ENCODE results near the gene SPAG4. TPM values are rescaled to one million over a fixed set of nuclear protein-coding genes. Genes with fewer than 3 reads are reported as not detected.
A peak's percentile ranks its signal among the peaks of the same experiment; 100 is the strongest.

Gene SPAG4, protein sequence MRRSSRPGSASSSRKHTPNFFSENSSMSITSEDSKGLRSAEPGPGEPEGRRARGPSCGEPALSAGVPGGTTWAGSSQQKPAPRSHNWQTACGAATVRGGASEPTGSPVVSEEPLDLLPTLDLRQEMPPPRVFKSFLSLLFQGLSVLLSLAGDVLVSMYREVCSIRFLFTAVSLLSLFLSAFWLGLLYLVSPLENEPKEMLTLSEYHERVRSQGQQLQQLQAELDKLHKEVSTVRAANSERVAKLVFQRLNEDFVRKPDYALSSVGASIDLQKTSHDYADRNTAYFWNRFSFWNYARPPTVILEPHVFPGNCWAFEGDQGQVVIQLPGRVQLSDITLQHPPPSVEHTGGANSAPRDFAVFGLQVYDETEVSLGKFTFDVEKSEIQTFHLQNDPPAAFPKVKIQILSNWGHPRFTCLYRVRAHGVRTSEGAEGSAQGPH
- total RNA-seq = 3.2 and 4.0 TPM in 2 replicates

DNA sequence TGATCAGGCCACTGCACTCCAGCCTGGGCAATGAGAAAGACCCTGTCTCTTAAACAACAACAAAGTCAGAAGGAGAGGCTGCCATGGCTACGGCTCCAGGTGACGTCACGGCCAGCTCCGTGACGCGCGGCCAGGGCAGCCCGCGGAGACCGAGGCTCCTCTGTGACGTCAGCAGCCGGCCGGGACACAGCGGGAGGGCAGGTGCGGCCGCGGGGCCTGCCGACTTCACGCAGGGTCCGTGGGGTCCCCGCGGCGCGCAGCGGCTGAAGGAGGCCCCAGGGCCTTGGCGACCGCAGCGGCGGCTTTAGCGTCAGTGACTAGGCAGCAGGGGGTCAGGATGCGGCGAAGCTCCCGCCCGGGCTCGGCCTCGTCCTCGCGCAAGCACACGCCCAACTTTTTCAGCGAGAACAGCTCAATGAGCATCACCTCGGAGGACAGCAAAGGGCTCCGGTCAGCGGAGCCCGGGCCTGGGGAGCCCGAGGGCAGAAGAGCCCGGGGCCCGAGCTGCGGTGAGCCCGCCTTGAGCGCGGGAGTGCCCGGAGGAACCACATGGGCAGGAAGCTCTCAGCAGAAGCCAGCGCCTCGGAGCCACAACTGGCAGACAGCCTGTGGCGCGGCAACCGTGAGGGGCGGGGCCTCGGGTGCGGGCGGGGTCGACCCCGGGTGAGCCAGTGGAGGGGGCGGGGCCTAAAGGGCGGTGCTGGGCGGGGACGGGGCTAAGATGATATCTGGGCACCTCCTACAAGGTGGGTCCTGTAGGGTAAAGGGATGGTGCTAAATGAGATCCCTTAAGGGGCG is at the start of gene SPAG4:
Gene SPAG4, plus strand, starts transcription at position 163 of the 798 bp plus-strand sequence. Its CDS starts 175 bp downstream, at position 338.
- TF ChIP-seq, protein P1, sequence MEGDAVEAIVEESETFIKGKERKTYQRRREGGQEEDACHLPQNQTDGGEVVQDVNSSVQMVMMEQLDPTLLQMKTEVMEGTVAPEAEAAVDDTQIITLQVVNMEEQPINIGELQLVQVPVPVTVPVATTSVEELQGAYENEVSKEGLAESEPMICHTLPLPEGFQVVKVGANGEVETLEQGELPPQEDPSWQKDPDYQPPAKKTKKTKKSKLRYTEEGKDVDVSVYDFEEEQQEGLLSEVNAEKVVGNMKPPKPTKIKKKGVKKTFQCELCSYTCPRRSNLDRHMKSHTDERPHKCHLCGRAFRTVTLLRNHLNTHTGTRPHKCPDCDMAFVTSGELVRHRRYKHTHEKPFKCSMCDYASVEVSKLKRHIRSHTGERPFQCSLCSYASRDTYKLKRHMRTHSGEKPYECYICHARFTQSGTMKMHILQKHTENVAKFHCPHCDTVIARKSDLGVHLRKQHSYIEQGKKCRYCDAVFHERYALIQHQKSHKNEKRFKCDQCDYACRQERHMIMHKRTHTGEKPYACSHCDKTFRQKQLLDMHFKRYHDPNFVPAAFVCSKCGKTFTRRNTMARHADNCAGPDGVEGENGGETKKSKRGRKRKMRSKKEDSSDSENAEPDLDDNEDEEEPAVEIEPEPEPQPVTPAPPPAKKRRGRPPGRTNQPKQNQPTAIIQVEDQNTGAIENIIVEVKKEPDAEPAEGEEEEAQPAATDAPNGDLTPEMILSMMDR (IDR thresholded peaks at IDR 0.05; ENCODE audit: extremely low read depth, low read depth, low read length) = no peak
- peak within 1 kb of the TSS; percentile 87 for H3K4me2 ChIP-seq (ENCODE audit: insufficient read depth, low read length)
- H3K4me1 ChIP-seq (ENCODE audit: insufficient read depth, low read length) = peaks cover 23% of the 10 kb centered on the region
- H3K4me3 ChIP-seq (ENCODE audit: insufficient read depth, low read length) = peak within 1 kb of the TSS; percentile 72
- no peaks in the 10 kb centered on the region for H3K27me3 ChIP-seq (ENCODE audit: insufficient read depth, low read length)
- H3K79me2 ChIP-seq (ENCODE audit: insufficient read depth, low read length) = no peaks in the 10 kb centered on the region
- H3K36me3 ChIP-seq (ENCODE audit: insufficient read depth, low read length) = no peaks in the 10 kb centered on the region
- peak; percentile 99 for DNase-seq (ENCODE audit: insufficient read length, low spot score, missing footprints)
- H3K27ac ChIP-seq (ENCODE audit: low read depth, low read length) = peak within 1 kb of the TSS; percentile 70
- no peaks in the 10 kb centered on the region for H3K9me3 ChIP-seq (ENCODE audit: low read depth, low read length)
- no peaks in the 10 kb centered on the region for H4K20me1 ChIP-seq (ENCODE audit: insufficient read depth, low read length)
- peak within 1 kb of the TSS; percentile 84 for H2AFZ ChIP-seq (ENCODE audit: low read length)

DNA sequence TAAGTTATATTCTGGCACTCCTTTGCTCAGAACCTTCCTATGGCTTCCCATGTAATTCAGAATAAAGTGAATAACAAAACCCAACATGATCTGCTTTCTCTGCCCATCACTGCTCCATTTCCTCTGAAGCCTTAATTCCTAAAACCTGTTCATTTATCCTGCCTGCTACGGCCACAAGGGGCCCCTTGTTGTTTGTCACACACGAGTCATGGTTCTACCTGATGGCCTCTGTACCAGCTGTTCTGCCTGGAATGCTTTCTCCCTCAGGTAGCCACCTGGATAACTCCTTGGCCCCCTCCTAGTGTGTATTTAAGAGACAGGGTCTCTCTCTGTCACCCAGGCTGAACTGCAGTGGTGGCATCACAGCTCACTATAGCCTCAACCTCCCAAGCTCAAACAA is 47.0 kb upstream of the SPAG4 start:
- Histone ChIP-seq H4K20me1 (ENCODE audit: insufficient read depth, low read length) (no peaks in the 10 kb centered on the region), H3K4me3 (ENCODE audit: insufficient read depth, low read length) (no peak overlapping the region), H2AFZ (ENCODE audit: low read length) (no peak overlapping the region), H3K79me2 (ENCODE audit: insufficient read depth, low read length) (no peaks in the 10 kb centered on the region), H3K9me3 (ENCODE audit: low read depth, low read length) (peaks cover 2% of the 10 kb centered on the region), H3K36me3 (ENCODE audit: insufficient read depth, low read length) (no peaks in the 10 kb centered on the region), H3K4me1 (ENCODE audit: insufficient read depth, low read length) (no peaks in the 10 kb centered on the region), H3K4me2 (ENCODE audit: insufficient read depth, low read length) (no peak overlapping the region), H3K27ac (ENCODE audit: low read depth, low read length) (no peak overlapping the region), H3K27me3 (ENCODE audit: insufficient read depth, low read length) (no peaks in the 10 kb centered on the region)
- no peak for DNase-seq (ENCODE audit: insufficient read length, low spot score, missing footprints)
- TF ChIP-seq, protein P1 (IDR thresholded peaks at IDR 0.05; ENCODE audit: extremely low read depth, low read depth, low read length) = peak; percentile 26

DNA sequence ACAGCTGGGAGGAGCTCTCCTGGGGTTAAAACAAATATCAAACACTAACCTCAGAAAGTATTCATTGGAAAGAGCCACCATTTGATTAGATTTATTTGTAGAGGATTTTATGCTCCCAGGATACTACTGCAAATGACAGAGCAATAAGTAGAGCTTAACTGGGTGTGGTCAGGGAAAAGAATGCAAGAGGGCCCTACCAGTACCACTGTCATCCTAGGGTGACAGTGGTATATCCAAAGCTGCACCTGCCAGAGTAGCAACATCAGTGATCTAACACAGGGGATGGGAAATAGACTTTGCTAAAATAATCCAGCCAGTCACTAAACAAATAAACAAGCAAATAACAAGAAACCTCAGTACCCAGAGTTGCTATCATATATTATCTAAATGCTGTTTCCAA is 44.1 kb upstream of the SPAG4 start:
- no peaks in the 10 kb centered on the region for H3K79me2 ChIP-seq (ENCODE audit: insufficient read depth, low read length)
- DNase-seq (ENCODE audit: insufficient read length, low spot score, missing footprints) = no peak
- no peak overlapping the region for H3K4me3 ChIP-seq (ENCODE audit: insufficient read depth, low read length)
- no peaks in the 10 kb centered on the region for H3K36me3 ChIP-seq (ENCODE audit: insufficient read depth, low read length)
- peaks cover 2% of the 10 kb centered on the region for H3K9me3 ChIP-seq (ENCODE audit: low read depth, low read length)
- no peak overlapping the region for H3K4me2 ChIP-seq (ENCODE audit: insufficient read depth, low read length)
- no peaks in the 10 kb centered on the region for H3K4me1 ChIP-seq (ENCODE audit: insufficient read depth, low read length)
- H3K27me3 ChIP-seq (ENCODE audit: insufficient read depth, low read length) = no peaks in the 10 kb centered on the region
- TF ChIP-seq, protein P1 (IDR thresholded peaks at IDR 0.05; ENCODE audit: extremely low read depth, low read depth, low read length) = no peak
- H4K20me1 ChIP-seq (ENCODE audit: insufficient read depth, low read length) = no peaks in the 10 kb centered on the region
- H3K27ac ChIP-seq (ENCODE audit: low read depth, low read length) = no peak overlapping the region
- H2AFZ ChIP-seq (ENCODE audit: low read length) = no peak overlapping the region

DNA sequence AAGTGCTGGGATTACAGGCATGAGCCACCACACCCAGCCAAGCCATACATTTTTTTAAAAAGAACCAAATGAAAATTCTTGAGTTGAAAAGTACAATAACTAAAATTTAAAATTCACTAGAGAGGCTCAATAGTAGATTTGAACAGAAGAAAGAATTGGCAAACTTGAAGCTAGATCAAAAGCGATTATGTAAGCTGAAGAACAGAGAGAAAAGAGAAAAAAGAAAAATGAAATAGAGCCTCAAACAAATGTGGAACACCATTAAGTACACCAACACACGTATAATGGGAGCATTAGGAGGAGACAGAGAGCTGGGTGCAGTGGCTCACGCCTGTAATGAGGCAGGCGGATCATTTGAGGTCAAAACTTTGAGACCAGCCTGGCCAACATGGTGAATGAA is 42.8 kb upstream of the SPAG4 start:
- Histone ChIP-seq H3K4me1 (ENCODE audit: insufficient read depth, low read length) (no peaks in the 10 kb centered on the region), H3K9me3 (ENCODE audit: low read depth, low read length) (peaks cover 2% of the 10 kb centered on the region), H3K4me3 (ENCODE audit: insufficient read depth, low read length) (no peak overlapping the region), H4K20me1 (ENCODE audit: insufficient read depth, low read length) (no peaks in the 10 kb centered on the region), H3K27me3 (ENCODE audit: insufficient read depth, low read length) (no peaks in the 10 kb centered on the region), H3K36me3 (ENCODE audit: insufficient read depth, low read length) (no peaks in the 10 kb centered on the region), H3K4me2 (ENCODE audit: insufficient read depth, low read length) (no peak overlapping the region), H3K27ac (ENCODE audit: low read depth, low read length) (no peak overlapping the region), H2AFZ (ENCODE audit: low read length) (no peak overlapping the region), H3K79me2 (ENCODE audit: insufficient read depth, low read length) (no peaks in the 10 kb centered on the region)
- DNase-seq (ENCODE audit: insufficient read length, low spot score, missing footprints) = no peak
- TF ChIP-seq, protein P1 (IDR thresholded peaks at IDR 0.05; ENCODE audit: extremely low read depth, low read depth, low read length) = no peak

Data from osteoblast (primary cell).